ENCODE results near the gene KRT86.
"Not testable (repeated sequence)": the region's sequence is repeated elsewhere in the genome, so short reads cannot be mapped to it uniquely, and the experiment has no call there.

The KRT86 gene

GRCh38 chr12:52337054-52337453 lies 62.6 kb downstream of the KRT86 start:
- DNase-seq (ENCODE audit: low spot score): no peak

- DNase-seq (ENCODE audit: low spot score): no peak
These were observed 64.0 kb downstream of the KRT86 start for GRCh38 chr12:52338241-52338960.

GRCh38 chr12:52341066-52341580 lies 66.7 kb downstream of the KRT86 start:
- no peak for DNase-seq (ENCODE audit: low spot score)

GRCh38 chr12:52342781-52343490 lies 68.5 kb downstream of the KRT86 start:
- no peak for DNase-seq (ENCODE audit: low spot score)

- DNase-seq (ENCODE audit: low spot score): no peak
These were observed 69.1 kb downstream of the KRT86 start for GRCh38 chr12:52343550-52343949.

- DNase-seq (ENCODE audit: low spot score): no peak
These were observed 69.7 kb downstream of the KRT86 start for GRCh38 chr12:52344111-52344510.

GRCh38 chr12:52345041-52345440 lies 70.6 kb downstream of the KRT86 start:
- DNase-seq (ENCODE audit: low spot score): not testable (repeated sequence)

- DNase-seq (ENCODE audit: low spot score): no peak
These were observed 72.1 kb downstream of the KRT86 start for GRCh38 chr12:52346593-52346992.

GRCh38 chr12:52347016-52347415 lies 72.6 kb downstream of the KRT86 start:
- no peak for DNase-seq (ENCODE audit: low spot score)

- no peak for DNase-seq (ENCODE audit: low spot score)
These were observed 73.4 kb downstream of the KRT86 start for GRCh38 chr12:52347551-52348510.

GRCh38 chr12:52349196-52349595 lies 74.8 kb downstream of the KRT86 start:
- DNase-seq (ENCODE audit: low spot score): no peak

- no peak for DNase-seq (ENCODE audit: low spot score)
These were observed 75.7 kb downstream of the KRT86 start for GRCh38 chr12:52350021-52350620.

- no peak for DNase-seq (ENCODE audit: low spot score)
These were observed 76.3 kb downstream of the KRT86 start for GRCh38 chr12:52350786-52351185.

- DNase-seq (ENCODE audit: low spot score): peak; percentile 64
These were observed 77.0 kb downstream of the KRT86 start for GRCh38 chr12:52351196-52352059.

- no peak for DNase-seq (ENCODE audit: low spot score)
These were observed 78.5 kb downstream of the KRT86 start for GRCh38 chr12:52352951-52353350.

GRCh38 chr12:52353766-52354165 lies 79.3 kb downstream of the KRT86 start:
- no peak for DNase-seq (ENCODE audit: low spot score)

- DNase-seq (ENCODE audit: low spot score): no peak
These were observed 79.8 kb downstream of the KRT86 start for GRCh38 chr12:52354200-52354599.

GRCh38 chr12:52355176-52355575 lies 80.7 kb downstream of the KRT86 start:
- DNase-seq (ENCODE audit: low spot score): no peak

- DNase-seq (ENCODE audit: low spot score): no peak
These were observed 81.8 kb downstream of the KRT86 start for GRCh38 chr12:52356031-52356761.

All from CD4-positive, alpha-beta T cell treated with Interleukin-2 at 100 ng/mL for 4 hours (primary cell).